Spleen (tissue), 11 donors: ENCODE results near the gene MYO5B. TPM values are rescaled to one million over a fixed set of nuclear protein-coding genes. Genes with fewer than 3 reads are reported as not detected.

ENCODE experiments used
- DNase-seq: peaks from one replicate; pipeline ENCODE4 v3.0.0-alpha.2; 2020
- H3K27ac ChIP-seq, 8 donors: fragments of 200-600 bp; sonication (generic) in 7 of 8; 1 replicate in 4 of 8; 2 replicates in 4 of 8; pipeline versions ENCODE4 v1.5.0 to v1.8.0; 2016 to 2021; ENCODE audit warnings: inconsistent platforms in 4 of 8, mild to moderate bottlenecking in 4 of 8, moderate library complexity in 1 of 8
- H3K27me3 ChIP-seq, 7 donors: fragments of 200-600 bp; sonication (generic) in 6 of 7; replicated peaks in 1 of 7; 1 replicate in 4 of 7; 2 replicates in 3 of 7; pipeline versions ENCODE4 v1.5.0 to v1.8.0; 2016 to 2021; ENCODE audit warnings: inconsistent platforms in 3 of 7, mild to moderate bottlenecking in 1 of 7
- H3K36me3 ChIP-seq, 6 donors: fragments of 200-600 bp; sonication (generic) in 5 of 6; 1 replicate in 4 of 6; 2 replicates in 2 of 6; pipeline versions ENCODE4 v1.5.0 to v1.8.0; 2016 to 2021; ENCODE audit warnings: inconsistent platforms in 2 of 6
- H3K4me1 ChIP-seq, 6 donors: fragments of 200-600 bp; sonication (generic) in 5 of 6; 1 replicate in 3 of 6; 2 replicates in 3 of 6; pipeline versions ENCODE4 v1.5.0 to v1.8.0; 2016 to 2021; ENCODE audit warnings: inconsistent platforms in 3 of 6
- H3K4me3 ChIP-seq, 8 donors: fragments of 200-600 bp; sonication (generic) in 7 of 8; 1 replicate in 4 of 8; 2 replicates in 4 of 8; pipeline versions ENCODE4 v1.5.0 to v1.8.0; 2016 to 2021; ENCODE audit warnings: inconsistent platforms in 4 of 8, mild to moderate bottlenecking in 4 of 8, moderate library complexity in 2 of 8
- H3K9me3 ChIP-seq, 8 donors: fragments of 200-600 bp; sonication (generic) in 7 of 8; 1 replicate in 4 of 8; 2 replicates in 4 of 8; pipeline versions ENCODE4 v1.5.0 to v1.8.0; 2016 to 2021; ENCODE audit warnings: inconsistent platforms in 4 of 8
- POLR2A ChIP-seq, 3 donors: fragments of 450-650 bp; IDR thresholded peaks; one replicate each; pipeline ENCODE4 v1.5.1; 2017; ENCODE audit warnings: antibody characterized with exemption in 3 of 3, mild to moderate bottlenecking in 1 of 3
- POLR2AphosphoS5 ChIP-seq, 3 donors: sonication (generic); formaldehyde crosslinking; IDR thresholded peaks; one replicate each; pipeline ENCODE4 v1.5.1; 2017; ENCODE audit warnings: antibody characterized with exemption in 3 of 3
- WGBS, 5 donors: extraction: QIAGEN DNeasy Blood & Tissue Kit in 3 of 5; methylation state at CpG; one replicate each; pipeline versions ENCODE4 v1.1.5 to v1.1.7; 2013 to 2018; 5-methylcytosine and 5-hydroxymethylcytosine counted together
- intact Hi-C: fragments of 100-400 bp; cut with DNase I; formaldehyde crosslinking; loops from one replicate; pipeline ENCODE4 v1.15.0; 2023; ENCODE audit warnings: low total_unique reads
- polyA plus RNA-seq, 3 donors: library from polyadenylated mRNA; stranded (reverse); fragments of 200-250 nt; gene quantifications; one replicate each; pipeline ENCODE4 v1.2.1, GENCODE V29; 2013
- total RNA-seq, 7 donors: library from RNA; depleted of rRNA in 3 of 7; stranded (reverse); fragments of >200 nt in 3 of 7; fragmentation: NEBNext Ultra II Directional in 4 of 7; extraction: Animal tissue kit (Norgen Biotek cat#: 25700) in 4 of 7; gene quantifications; one replicate each; pipeline versions ENCODE4 v1.1.0 to v1.2.1, GENCODE V29; 2016 to 2021
- TF ChIP-seq, protein P1 (sequence below), 11 experiments: fragments of 200-600 bp in 7 of 11; fragments of 450-650 bp in 4 of 11; sonication (generic) in 4 of 11; IDR thresholded peaks in 8 of 11; conservative IDR thresholded peaks in 3 of 11; 1 replicate in 7 of 11; 2 replicates in 4 of 11; pipeline versions ENCODE4 v1.4.0 to v1.8.0; 2016 to 2021; ENCODE audit warnings: antibody characterized with exemption in 11 of 11, inconsistent platforms in 4 of 11, mild to moderate bottlenecking in 1 of 11
- donor health status: healthy with polysubstance abuse.
- donor health status: DM: no; HTN: no; CAD: no; lungs with moderate emphysema.
- donor health status: DM: no; HTN: no; CAD: no.
- donor health status: Bipolar disorder and iron deficiency.
- donor health status: healthy.
- donor health status: DM: no; HTN: no; CAD: no.
- donor health status: DM: yes; HTN: yes; CAD: no.

The MYO5B gene
- total and polyA plus RNA-seq, 10 donors = 0.74 to 6.0 (median 2.4) TPM

DNA sequence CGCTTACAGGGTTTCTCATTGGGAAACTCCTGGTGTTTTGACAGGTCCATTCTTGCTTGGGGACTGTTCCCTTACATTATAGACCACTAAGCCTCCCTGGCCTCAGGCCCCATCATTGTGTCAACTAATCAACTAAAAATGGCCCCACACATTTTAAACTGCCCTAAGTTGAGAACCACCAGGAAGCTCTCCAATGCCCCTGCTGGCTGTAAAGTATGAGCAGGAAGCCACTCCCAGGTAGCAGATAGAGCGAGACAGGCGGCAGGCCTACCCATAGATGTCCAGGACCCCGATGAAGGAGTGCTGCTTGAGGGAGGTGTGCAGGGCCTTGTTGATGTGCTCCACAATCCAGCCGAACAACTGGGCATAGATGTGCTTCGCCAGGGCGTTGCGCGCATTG is 220.9 kb downstream of the MYO5B start:
- no peak overlapping the region for H3K4me3 ChIP-seq

DNA sequence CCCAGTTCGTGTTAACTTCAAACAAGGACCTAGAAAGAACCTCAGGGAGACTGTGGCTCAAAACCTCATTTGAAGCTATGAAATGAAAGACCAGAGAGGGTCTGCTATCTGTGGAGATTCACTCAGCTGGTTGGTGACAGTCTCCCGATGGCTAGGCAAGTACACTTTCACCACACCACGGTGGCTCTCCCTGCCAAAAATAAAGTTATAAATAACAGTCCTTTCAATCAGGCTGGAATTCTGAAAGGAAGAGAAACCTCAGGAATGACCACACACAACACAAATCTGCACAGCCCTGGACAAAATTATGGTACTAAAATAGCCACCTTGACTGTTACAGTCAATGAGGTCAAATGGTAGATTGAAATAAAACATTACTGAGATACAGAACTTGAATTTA is 221.4 kb downstream of the MYO5B start:
- no peak overlapping the region for H3K27ac ChIP-seq
- DNase-seq = no peak
- intact Hi-C loops = no loop called here
- WGBS, 5 donors = 68 to 90% (median 81%) methylated on average over 3 of the region's 3 CpGs
- H3K4me3 ChIP-seq = no peak overlapping the region
- peaks cover 0 to 4% (median 0%) of the 10 kb centered on the region in 6 donors for H3K36me3 ChIP-seq
- TF ChIP-seq POLR2AphosphoS5 (IDR thresholded peaks at IDR 0.05) (no peak), POLR2A (IDR thresholded peaks at IDR 0.05) (no peak)
- TF ChIP-seq, protein P1, sequence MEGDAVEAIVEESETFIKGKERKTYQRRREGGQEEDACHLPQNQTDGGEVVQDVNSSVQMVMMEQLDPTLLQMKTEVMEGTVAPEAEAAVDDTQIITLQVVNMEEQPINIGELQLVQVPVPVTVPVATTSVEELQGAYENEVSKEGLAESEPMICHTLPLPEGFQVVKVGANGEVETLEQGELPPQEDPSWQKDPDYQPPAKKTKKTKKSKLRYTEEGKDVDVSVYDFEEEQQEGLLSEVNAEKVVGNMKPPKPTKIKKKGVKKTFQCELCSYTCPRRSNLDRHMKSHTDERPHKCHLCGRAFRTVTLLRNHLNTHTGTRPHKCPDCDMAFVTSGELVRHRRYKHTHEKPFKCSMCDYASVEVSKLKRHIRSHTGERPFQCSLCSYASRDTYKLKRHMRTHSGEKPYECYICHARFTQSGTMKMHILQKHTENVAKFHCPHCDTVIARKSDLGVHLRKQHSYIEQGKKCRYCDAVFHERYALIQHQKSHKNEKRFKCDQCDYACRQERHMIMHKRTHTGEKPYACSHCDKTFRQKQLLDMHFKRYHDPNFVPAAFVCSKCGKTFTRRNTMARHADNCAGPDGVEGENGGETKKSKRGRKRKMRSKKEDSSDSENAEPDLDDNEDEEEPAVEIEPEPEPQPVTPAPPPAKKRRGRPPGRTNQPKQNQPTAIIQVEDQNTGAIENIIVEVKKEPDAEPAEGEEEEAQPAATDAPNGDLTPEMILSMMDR (IDR thresholded peaks at IDR 0.05 in 8 of 11, conservative IDR thresholded peaks at IDR 0.05 in 3 of 11) = no peak
- no peaks in the 10 kb centered on the region for H3K9me3 ChIP-seq
- H3K27me3 ChIP-seq = peaks cover 0 to 3% (median 0%) of the 10 kb centered on the region in 7 donors
- H3K4me1 ChIP-seq = no peaks in the 10 kb centered on the region

More for the DNA sequence above, 220.9 kb downstream of the MYO5B start:
- Histone ChIP-seq H3K27me3 (peaks cover 0 to 3% (median 0%) of the 10 kb centered on the region in 7 donors), H3K9me3 (no peaks in the 10 kb centered on the region), H3K27ac (no peak overlapping the region), H3K4me1 (no peaks in the 10 kb centered on the region), H3K36me3 (peaks cover 0 to 4% (median 0%) of the 10 kb centered on the region in 6 donors)
- TF ChIP-seq POLR2AphosphoS5 (IDR thresholded peaks at IDR 0.05) (no peak), POLR2A (IDR thresholded peaks at IDR 0.05) (no peak)
- TF ChIP-seq, protein P1 (IDR thresholded peaks at IDR 0.05 in 8 of 11, conservative IDR thresholded peaks at IDR 0.05 in 3 of 11) = no peak
- WGBS, 5 donors = 76 to 94% (median 92%) methylated on average over 5 to 9 of the region's 9 CpGs
- DNase-seq = no peak
- intact Hi-C loops = no loop called here

- no peaks in the 10 kb centered on the region for H3K4me1 ChIP-seq
- no peak overlapping the region for H3K27ac ChIP-seq
- TF ChIP-seq POLR2AphosphoS5 (IDR thresholded peaks at IDR 0.05) = no peak
- TF ChIP-seq, protein P1 (IDR thresholded peaks at IDR 0.05 in 8 of 11, conservative IDR thresholded peaks at IDR 0.05 in 3 of 11) = no peak
- no peak for TF ChIP-seq POLR2A (IDR thresholded peaks at IDR 0.05)
- H3K4me3 ChIP-seq = no peak overlapping the region
- no peaks in the 10 kb centered on the region for H3K9me3 ChIP-seq
- no peak for DNase-seq
- WGBS, 5 donors = 77 to 84% (median 83%) methylated on average over 3 of the region's 3 CpGs
- H3K27me3 ChIP-seq = peaks cover 0 to 3% (median 0%) of the 10 kb centered on the region in 7 donors
- intact Hi-C loops = no loop called here
- H3K36me3 ChIP-seq = peaks cover 0 to 4% (median 0%) of the 10 kb centered on the region in 6 donors
Observed at GRCh38 chr18:49972535-49972934, 222.4 kb downstream of the MYO5B start.

GRCh38 chr18:49971462-49971861 is 223.5 kb downstream of the MYO5B start:
- TF ChIP-seq POLR2AphosphoS5 (IDR thresholded peaks at IDR 0.05) (no peak), POLR2A (IDR thresholded peaks at IDR 0.05) (no peak)
- TF ChIP-seq, protein P1 (IDR thresholded peaks at IDR 0.05 in 8 of 11, conservative IDR thresholded peaks at IDR 0.05 in 3 of 11) = no peak
- Histone ChIP-seq H3K27ac (no peak overlapping the region), H3K4me1 (no peaks in the 10 kb centered on the region), H3K4me3 (no peak overlapping the region), H3K27me3 (peaks cover 0 to 3% (median 0%) of the 10 kb centered on the region in 7 donors), H3K9me3 (no peaks in the 10 kb centered on the region), H3K36me3 (peaks cover 0 to 4% (median 0%) of the 10 kb centered on the region in 6 donors)
- intact Hi-C loops = no loop called here
- DNase-seq = no peak
- 45 to 77% (median 66%) methylated on average over 1 of the region's 1 CpG for WGBS, 5 donors
